Ishikawa (cell line): ENCODE measurements around the gene RIC1.

Experiments used
- CEBPB ChIP-seq: IDR thresholded peaks from 2 replicates; pipeline ENCODE4 v1.6.1; 2012
- CREB1 ChIP-seq: IDR thresholded peaks from 2 replicates; pipeline ENCODE4 v1.6.1; 2012; ENCODE audit warnings: low read depth
- EGR1 ChIP-seq: IDR thresholded peaks from 2 replicates; pipeline ENCODE4 v1.6.1; 2012
- EP300 ChIP-seq: IDR thresholded peaks from 2 replicates; pipeline ENCODE4 v1.6.1; 2012; ENCODE audit warnings: borderline replicate concordance
- FOXM1 ChIP-seq: IDR thresholded peaks from 2 replicates; pipeline ENCODE4 v1.6.1; 2012; ENCODE audit warnings: low read depth, borderline replicate concordance
- NFIC ChIP-seq: IDR thresholded peaks from 2 replicates; pipeline ENCODE4 v1.6.1; 2012
- RAD21 ChIP-seq: IDR thresholded peaks from 2 replicates; pipeline ENCODE4 v1.6.1; 2012; ENCODE audit warnings: low read depth
- TAF1 ChIP-seq: IDR thresholded peaks from 2 replicates; pipeline ENCODE4 v1.6.1; 2012; ENCODE audit warnings: low read depth, mild to moderate bottlenecking
- TCF12 ChIP-seq: IDR thresholded peaks from 2 replicates; pipeline ENCODE4 v1.6.1; 2012; ENCODE audit warnings: low read depth
- TEAD4 ChIP-seq: IDR thresholded peaks from 2 replicates; pipeline ENCODE4 v1.6.1; 2012
- YY1 ChIP-seq: IDR thresholded peaks from 2 replicates; pipeline ENCODE4 v1.6.1; 2012; ENCODE audit warnings: low read depth
- ZBTB7A ChIP-seq: IDR thresholded peaks from 2 replicates; pipeline ENCODE4 v1.6.1; 2012; ENCODE audit warnings: low read depth
- TF ChIP-seq, protein P1 (sequence below): IDR thresholded peaks from 2 replicates; pipeline ENCODE4 v1.6.1; 2012
- TF ChIP-seq, protein P2 (sequence below): IDR thresholded peaks from 2 replicates; pipeline ENCODE4 v1.6.1; 2012
- TF ChIP-seq, protein P3 (sequence below): IDR thresholded peaks from 2 replicates; pipeline ENCODE4 v1.6.1; 2012; ENCODE audit warnings: low read depth, mild to moderate bottlenecking

RIC1 gene

DNA sequence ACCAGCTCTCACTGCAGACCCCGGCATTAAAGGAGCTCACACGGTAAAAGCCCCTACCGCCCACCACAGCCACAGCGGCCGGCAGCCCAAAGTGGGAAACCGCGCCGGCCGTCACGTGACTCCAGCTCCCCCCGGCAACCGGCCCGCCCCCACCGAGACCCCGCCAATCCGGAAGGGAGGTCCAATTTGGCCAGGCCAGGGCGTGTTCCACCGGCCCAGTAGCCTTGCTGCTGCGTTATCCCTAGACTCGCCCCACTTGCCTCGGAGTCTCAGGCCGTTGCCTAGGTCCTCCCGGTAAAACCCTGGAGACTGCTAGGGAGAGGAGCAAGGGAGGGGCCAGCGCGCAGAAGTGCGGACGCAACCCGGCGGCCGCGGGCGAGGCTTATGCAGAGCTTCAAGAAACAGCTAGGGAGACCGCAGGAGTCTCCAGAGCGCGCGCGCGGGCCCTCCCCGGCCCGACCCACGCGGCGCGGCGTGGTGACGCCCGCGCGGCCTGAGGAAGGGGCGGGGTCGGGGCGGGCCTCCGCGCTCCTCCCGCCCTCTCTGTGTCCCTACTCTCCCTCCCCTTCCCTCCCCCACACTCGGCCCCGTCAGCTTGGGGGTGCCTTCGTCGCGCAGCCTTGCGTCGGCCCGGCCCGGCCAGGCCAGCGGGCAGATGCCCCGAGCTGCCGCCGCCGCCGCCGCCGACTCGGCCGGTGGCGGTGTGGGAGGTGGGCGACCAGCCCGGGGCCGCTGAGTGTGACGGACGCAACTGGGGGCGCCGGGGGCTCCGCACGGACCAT lies at the start of gene RIC1:
Gene RIC1 (plus strand): TSS at position 578 of the 782 bp plus-strand sequence. CDS start 203 bp downstream, at position 781.
- TF ChIP-seq TEAD4 (no peak; the same call in 1 of the 2 replicates), CREB1 (peak; percentile 35; the same call in 1 of the 2 replicates), ZBTB7A (0 out of 2 replicates have a peak, but pooled peaks have one; percentile 35), TCF12 (no peak; the same call in 1 of the 2 replicates), EGR1 (no peak), RAD21 (no peak), YY1 (no peak), CEBPB (no peak), TAF1 (peak; percentile 69)
- TF ChIP-seq, protein P1, sequence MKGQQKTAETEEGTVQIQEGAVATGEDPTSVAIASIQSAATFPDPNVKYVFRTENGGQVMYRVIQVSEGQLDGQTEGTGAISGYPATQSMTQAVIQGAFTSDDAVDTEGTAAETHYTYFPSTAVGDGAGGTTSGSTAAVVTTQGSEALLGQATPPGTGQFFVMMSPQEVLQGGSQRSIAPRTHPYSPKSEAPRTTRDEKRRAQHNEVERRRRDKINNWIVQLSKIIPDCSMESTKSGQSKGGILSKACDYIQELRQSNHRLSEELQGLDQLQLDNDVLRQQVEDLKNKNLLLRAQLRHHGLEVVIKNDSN = peak; percentile 94
- TF ChIP-seq, protein P2, sequence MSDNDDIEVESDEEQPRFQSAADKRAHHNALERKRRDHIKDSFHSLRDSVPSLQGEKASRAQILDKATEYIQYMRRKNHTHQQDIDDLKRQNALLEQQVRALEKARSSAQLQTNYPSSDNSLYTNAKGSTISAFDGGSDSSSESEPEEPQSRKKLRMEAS = peak; percentile 49

- TF ChIP-seq TAF1 (no peak), EP300 (no peak), CEBPB (no peak), YY1 (no peak), RAD21 (no peak), TEAD4 (no peak), FOXM1 (no peak), TCF12 (no peak), EGR1 (no peak), ZBTB7A (no peak), CREB1 (no peak), NFIC (no peak)
- TF ChIP-seq, protein P1 = no peak
- TF ChIP-seq, protein P2 = no peak
- TF ChIP-seq, protein P3, sequence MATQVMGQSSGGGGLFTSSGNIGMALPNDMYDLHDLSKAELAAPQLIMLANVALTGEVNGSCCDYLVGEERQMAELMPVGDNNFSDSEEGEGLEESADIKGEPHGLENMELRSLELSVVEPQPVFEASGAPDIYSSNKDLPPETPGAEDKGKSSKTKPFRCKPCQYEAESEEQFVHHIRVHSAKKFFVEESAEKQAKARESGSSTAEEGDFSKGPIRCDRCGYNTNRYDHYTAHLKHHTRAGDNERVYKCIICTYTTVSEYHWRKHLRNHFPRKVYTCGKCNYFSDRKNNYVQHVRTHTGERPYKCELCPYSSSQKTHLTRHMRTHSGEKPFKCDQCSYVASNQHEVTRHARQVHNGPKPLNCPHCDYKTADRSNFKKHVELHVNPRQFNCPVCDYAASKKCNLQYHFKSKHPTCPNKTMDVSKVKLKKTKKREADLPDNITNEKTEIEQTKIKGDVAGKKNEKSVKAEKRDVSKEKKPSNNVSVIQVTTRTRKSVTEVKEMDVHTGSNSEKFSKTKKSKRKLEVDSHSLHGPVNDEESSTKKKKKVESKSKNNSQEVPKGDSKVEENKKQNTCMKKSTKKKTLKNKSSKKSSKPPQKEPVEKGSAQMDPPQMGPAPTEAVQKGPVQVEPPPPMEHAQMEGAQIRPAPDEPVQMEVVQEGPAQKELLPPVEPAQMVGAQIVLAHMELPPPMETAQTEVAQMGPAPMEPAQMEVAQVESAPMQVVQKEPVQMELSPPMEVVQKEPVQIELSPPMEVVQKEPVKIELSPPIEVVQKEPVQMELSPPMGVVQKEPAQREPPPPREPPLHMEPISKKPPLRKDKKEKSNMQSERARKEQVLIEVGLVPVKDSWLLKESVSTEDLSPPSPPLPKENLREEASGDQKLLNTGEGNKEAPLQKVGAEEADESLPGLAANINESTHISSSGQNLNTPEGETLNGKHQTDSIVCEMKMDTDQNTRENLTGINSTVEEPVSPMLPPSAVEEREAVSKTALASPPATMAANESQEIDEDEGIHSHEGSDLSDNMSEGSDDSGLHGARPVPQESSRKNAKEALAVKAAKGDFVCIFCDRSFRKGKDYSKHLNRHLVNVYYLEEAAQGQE = no peak
Observed at GRCh38 chr9:5579881-5580280, 49.0 kb upstream of the RIC1 start.

DNA sequence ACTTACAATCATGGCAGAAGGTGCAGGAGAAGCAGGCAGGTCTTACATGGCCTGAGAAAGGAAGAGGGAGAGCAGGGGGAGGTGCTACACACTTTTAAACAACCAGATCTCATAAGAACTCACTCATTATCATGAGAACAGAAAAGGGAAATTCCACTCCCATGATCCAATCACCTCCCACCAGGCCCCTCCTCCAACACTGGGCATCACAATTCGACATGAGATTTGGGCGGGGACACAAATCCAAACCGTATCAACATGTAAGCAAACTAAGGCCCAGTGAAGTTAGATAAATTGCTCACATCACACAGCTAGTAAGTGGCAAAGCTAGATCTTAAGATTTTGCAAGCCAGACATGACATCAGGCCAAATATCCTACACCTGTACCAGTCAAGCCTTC lies 48.3 kb upstream of the RIC1 start:
- TF ChIP-seq FOXM1 = no peak
- no peak for TF ChIP-seq EGR1
- no peak for TF ChIP-seq ZBTB7A
- TF ChIP-seq, protein P1 = no peak
- no peak for TF ChIP-seq YY1

DNA sequence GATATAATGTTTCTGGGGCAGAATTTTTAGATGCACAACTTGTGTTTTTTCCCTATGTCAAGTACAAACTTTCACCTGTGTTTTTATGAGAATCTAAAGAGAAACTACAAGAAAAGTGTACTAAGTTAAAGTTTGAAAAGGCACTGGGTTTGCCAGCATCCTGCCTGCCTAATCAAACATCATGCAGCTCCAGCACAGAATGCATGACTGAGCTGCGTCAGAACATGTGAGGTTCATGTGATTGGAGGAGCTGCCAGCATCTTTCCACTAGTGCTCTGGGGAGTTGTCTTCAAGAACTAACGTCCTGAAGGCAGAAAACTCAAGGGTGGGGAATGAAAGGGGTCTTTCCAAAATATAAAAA lies 46.1 kb upstream of the RIC1 start:
- TF ChIP-seq ZBTB7A = no peak
- TF ChIP-seq CEBPB = no peak
- TF ChIP-seq, protein P3 = no peak
- no peak for TF ChIP-seq FOXM1

- TF ChIP-seq EP300 (no peak), ZBTB7A (no peak), TCF12 (no peak), NFIC (no peak), CEBPB (no peak), RAD21 (no peak), EGR1 (no peak), FOXM1 (no peak), TAF1 (no peak), TEAD4 (no peak), CREB1 (no peak), YY1 (no peak)
- TF ChIP-seq, protein P2 = no peak
- TF ChIP-seq, protein P1 = no peak
Observed at GRCh38 chr9:5586391-5586802, 42.5 kb upstream of the RIC1 start.
